Coronary artery (tissue), 2 donors: ENCODE results near the gene C2orf49.

Experiments used
- DNase-seq: peaks from one replicate; pipeline ENCODE4 v3.0.0-alpha.2; 2017; ENCODE audit warnings: low spot score
- H3K27ac ChIP-seq, 2 donors: fragments of 200-600 bp; sonication (generic); one replicate each; pipeline ENCODE4 v1.5.1; 2016 to 2019
- H3K4me3 ChIP-seq: fragments of 200-600 bp; sonication (generic); 2 replicates; pipeline ENCODE4 v1.5.1; 2016; ENCODE audit warnings: mild to moderate bottlenecking, moderate library complexity
- TF ChIP-seq, protein P1 (sequence below): fragments of 200-600 bp; sonication (generic); IDR thresholded peaks from one replicate; pipeline ENCODE4 v1.5.1; 2019; ENCODE audit warnings: antibody characterized with exemption

Gene C2orf49

DNA sequence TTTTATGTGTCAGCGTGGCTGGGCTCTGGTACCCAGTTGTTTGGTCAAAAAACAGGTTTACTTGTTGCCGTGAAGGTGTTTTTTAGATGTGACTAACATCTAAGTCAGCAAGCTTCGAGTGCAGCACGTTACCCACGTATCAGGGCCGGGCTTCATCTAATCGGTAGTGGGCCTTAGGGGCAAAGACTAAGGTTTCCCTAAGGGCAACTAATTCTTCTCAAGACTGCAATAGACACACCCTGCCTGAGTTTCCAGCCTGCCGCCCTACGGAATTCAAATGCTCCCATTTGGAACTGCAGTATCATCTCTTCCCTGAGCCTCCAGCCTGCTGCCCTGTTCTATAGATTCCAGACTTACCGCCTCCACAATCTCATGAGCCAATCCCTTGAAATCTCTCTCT is 33.8 kb downstream of the C2orf49 start:
- TF ChIP-seq, protein P1, sequence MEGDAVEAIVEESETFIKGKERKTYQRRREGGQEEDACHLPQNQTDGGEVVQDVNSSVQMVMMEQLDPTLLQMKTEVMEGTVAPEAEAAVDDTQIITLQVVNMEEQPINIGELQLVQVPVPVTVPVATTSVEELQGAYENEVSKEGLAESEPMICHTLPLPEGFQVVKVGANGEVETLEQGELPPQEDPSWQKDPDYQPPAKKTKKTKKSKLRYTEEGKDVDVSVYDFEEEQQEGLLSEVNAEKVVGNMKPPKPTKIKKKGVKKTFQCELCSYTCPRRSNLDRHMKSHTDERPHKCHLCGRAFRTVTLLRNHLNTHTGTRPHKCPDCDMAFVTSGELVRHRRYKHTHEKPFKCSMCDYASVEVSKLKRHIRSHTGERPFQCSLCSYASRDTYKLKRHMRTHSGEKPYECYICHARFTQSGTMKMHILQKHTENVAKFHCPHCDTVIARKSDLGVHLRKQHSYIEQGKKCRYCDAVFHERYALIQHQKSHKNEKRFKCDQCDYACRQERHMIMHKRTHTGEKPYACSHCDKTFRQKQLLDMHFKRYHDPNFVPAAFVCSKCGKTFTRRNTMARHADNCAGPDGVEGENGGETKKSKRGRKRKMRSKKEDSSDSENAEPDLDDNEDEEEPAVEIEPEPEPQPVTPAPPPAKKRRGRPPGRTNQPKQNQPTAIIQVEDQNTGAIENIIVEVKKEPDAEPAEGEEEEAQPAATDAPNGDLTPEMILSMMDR = no peak
- Histone ChIP-seq H3K4me3 (no peak overlapping the region), H3K27ac (no peak overlapping the region)
- DNase-seq = no peak

GRCh38 chr2:105371810-105372209 is 34.5 kb downstream of the C2orf49 start:
- Histone ChIP-seq H3K27ac (peak overlapping the region in 1 of 2 donors; percentile 38), H3K4me3 (no peak overlapping the region)
- TF ChIP-seq, protein P1 = no peak
- no peak for DNase-seq

DNA sequence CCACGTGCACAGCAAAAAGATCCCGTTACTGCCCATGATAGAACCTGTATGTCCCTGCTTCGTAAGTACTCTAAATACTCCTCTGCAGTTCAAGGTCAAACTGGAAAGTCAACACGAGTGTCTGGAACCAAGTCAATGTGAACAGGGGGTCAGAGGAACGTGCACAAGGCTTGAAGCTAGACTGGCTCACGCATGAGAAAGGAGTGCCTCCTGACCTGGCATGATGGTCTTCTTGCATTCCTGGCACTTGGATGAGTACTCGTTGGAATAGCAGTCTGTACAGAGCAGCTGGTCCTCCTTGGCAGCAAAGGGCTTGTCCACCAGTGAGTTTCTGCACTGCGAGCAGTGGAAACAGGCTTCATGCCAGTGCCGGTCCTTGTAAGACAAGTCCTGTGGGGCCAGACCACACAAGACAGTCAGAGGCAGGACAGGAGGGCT is 36.0 kb downstream of the C2orf49 start:
- no peak for DNase-seq
- TF ChIP-seq, protein P1 = no peak

DNA sequence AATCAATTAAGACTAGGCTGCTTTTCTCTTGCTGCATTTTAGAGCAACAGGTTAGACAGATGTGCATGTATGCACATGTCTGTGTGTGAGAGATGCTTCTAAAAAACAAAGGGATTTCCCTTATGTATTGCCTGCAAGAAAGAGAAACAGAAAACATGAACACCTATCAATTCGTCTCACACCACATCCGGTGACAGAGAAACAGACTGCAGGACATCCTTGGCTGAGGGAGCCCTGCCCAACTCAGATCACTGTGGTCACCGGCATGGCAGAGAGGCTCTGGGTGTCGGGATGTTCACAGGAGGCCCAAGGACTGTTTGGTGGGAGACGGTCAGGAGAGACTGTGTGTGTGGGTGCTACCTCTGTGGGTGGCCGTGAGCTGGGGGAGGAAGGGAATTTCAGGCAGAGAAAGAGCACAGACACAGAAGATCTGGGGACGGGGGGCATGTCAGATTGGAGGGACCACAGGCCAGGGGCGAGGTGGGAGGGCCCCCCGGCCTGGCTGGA is 36.6 kb downstream of the C2orf49 start:
- TF ChIP-seq, protein P1 = no peak
- DNase-seq = no peak
- Histone ChIP-seq H3K4me3 (peak overlapping the region; percentile 6), H3K27ac (peak overlapping the region; percentile 11 to 89)

More for the DNA sequence above, 36.0 kb downstream of the C2orf49 start:
- H3K27ac ChIP-seq = peak overlapping the region; percentile 11 to 89
- H3K4me3 ChIP-seq = peak overlapping the region; percentile 6

DNA sequence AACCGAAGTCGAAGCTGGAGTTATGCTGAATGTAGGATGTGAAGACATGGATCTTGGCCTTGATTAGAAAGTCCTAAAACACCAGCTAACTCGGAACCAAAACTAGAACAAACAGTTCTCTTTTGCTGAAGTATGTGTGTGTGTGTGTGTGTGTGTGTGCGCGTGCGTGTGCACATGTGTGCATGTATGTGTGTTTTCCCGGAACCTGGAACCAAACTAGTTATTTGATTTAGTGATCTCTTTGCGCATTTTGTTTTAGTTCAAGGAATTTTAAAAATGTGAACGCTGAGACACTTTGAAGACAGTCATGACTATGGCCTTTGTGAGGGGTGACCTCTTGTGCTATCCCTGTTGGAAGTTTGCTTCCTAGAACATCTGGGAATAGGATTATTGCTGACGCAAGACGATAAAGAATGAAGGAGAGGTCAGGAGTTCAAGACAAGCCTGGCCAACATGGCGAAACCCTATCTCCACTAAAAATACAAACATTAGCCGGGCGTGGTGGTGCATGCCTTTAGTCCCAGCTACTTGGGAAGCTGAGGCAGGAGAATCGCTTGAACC is 37.7 kb downstream of the C2orf49 start:
- no peak overlapping the region for H3K4me3 ChIP-seq
- TF ChIP-seq, protein P1 = no peak
- peak overlapping the region in 1 of 2 donors; percentile 89 for H3K27ac ChIP-seq
- no peak for DNase-seq

DNA sequence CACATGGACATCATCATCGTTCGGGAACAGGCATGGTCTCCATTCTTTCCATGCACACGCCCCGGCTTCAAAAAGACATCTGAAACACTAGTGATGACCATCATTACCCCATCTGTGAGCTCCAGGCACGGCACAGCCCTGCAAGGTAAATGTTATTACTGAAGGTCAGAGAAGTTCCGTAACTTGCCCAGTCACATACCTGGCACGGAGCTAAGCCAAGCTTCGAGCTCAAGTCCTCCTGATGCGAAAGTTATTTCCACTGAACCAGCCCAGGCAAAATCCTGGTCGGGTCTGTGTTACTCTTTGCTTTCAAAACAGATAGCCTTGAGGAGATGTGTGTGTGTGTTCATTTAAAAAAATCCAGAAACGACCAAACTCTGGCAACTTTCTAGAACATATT is 38.7 kb downstream of the C2orf49 start:
- no peak overlapping the region for H3K4me3 ChIP-seq
- TF ChIP-seq, protein P1 = no peak
- H3K27ac ChIP-seq = peak overlapping the region in 1 of 2 donors; percentile 89
- no peak for DNase-seq

DNA sequence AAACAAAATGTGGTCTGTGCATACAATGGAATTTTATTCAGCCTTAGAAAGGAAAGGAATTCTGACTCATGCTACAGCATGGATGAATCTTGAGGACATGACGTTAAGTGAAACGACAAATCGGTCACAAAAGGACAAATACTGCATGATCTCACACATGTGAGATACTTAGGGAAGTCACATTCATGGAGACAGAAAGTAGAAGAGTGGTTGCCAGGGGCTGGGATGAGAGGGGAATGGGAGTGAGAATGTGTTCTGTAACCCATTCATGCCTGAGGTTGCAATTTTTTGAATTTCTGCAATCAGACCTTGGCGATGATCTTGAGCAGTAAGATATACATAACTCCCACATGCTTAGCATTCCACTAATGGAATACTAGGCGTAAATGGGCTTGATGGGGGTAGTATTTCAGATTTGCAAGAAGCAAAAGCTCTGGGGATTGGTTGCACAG is 39.5 kb downstream of the C2orf49 start:
- TF ChIP-seq, protein P1 = no peak
- Histone ChIP-seq H3K27ac (peak overlapping the region in 1 of 2 donors; percentile 89), H3K4me3 (no peak overlapping the region)
- no peak for DNase-seq
